NCI-H774 (cell line): Measurements from ENCODE around the gene ADAM33.
A peak's percentile ranks its signal among the peaks of the same experiment; 100 is the strongest.

Experiments
- DNase-seq: peaks from one replicate; lab custom pipeline; 2025; lab: John Stamatoyannopoulos, UW

The ADAM33 gene

GRCh38 chr20:3681931-3682781, at the start of gene ADAM33:
TSS of gene ADAM33 (minus strand) at chr20:3682010. CDS start at chr20:3682004, 6 bp downstream.
- DNase-seq: no peak

DNA sequence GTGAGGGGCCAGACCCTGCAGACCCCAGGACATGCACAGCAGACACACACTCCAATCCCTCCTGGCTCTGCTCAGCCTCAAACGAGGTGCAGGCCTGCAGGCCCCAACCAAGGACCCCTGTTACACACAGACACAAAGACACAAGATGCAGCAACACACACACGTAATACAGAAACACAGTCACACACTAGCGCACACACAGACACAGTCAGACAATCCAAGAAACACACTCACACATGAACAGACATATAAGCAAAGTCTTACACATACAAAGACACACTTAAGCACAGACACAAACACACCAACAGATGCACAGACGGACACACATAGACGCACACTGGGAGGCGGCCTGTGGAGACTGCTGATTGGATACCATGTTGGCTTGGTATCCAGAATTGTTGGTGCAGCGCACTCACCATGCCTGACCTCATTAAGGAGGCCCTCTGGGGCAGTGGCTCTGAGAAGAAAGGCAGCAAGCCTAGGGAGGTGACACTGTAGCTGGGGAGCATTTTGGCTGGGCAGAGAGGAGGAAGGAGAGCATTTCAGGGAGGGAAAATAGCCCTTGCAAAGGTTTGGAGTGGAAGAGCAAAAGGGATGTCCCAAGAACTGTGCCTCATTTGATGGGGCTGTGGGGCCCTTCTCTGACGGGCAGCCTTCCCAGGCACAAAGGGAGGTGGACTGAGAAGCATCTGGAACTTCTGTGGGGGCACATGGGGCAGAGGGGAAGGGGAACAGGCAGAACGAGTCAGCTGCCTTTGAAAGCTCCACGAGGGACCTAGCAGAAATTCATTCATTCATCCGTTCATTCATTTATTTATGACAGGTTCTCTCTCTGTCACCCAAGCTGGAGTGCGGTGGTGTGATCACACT, 49.2 kb upstream of the ADAM33 start:
- no peak for DNase-seq

DNA sequence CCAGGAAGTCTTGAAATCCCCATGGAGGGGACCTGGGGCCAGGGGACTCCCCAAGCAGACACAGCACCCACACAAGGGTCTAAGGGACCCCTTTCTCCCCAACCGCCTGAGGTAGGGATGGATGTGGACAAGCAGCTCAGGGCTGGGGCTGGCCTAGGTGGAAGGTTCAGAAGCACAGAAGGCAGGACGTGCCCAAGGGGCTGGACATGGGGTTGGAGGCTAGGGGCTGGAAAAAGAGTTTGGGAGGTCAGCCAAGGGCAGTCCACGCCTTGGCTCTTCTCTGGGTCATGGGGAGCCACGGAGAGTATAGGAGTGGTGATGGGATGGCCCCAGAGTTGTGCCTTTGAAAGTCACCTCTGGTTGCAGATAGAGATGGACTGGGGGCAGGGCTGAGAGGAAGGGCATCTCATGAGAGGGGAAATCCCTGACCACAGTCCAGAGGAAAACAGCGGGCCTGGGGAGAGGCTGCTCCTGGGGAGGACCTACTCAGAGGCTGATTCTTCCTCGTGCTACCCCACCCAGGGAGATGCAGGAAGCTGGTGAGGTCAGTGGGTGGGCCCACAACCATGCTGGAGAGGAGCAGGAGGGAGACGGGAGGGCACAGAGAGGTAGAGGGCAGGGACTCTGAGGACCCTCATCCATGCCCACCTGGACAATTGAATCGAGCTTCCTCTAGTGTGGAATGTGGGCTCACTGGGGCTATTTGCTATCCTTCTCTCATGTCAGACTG, 48.2 kb upstream of the ADAM33 start:
- no peak for DNase-seq

GRCh38 chr20:3729378-3729777, 47.6 kb upstream of the ADAM33 start:
- DNase-seq: no peak

DNA sequence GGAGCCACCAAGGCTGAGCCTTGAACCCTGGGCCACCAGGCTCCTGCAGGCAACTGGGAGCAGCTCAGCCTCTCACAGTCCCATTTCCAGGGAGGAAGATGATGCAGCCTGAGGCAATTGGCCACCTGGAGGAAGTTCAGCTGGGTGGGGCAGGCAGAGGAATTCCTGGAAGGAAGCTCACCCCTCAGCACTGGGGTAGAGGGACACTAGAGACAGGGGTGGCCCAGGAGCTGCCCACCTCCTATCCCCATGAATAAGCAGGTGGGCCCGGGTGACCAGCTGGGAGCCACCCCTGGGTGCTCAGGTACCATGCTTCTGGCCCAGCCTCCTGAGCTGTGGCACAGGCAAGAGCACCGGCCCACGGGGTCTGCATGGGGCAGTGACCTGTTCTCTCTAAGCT, 47.1 kb upstream of the ADAM33 start:
- DNase-seq: no peak

DNA sequence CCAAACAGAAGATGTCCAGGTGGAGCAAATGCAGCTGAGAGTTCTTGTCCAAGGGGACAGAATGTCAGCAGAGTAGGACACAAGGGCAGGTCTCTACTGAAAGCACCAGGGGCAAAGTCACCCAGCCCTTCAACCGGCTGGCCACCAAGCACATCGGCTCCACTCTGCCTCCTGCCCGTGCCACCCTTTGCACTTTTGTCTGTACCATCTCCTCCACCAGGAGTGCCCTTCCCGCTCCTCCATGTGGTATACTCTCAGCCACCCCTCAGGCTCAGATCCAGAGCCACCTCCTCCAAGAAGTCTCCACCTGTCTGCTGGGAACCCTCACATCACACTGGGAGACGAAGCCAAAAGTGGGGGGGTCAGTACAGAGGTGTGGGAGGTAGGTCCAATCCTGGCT, 46.5 kb upstream of the ADAM33 start:
- DNase-seq: no peak

- no peak for DNase-seq
These were observed 45.7 kb upstream of the ADAM33 start for GRCh38 chr20:3727401-3728021.

DNA sequence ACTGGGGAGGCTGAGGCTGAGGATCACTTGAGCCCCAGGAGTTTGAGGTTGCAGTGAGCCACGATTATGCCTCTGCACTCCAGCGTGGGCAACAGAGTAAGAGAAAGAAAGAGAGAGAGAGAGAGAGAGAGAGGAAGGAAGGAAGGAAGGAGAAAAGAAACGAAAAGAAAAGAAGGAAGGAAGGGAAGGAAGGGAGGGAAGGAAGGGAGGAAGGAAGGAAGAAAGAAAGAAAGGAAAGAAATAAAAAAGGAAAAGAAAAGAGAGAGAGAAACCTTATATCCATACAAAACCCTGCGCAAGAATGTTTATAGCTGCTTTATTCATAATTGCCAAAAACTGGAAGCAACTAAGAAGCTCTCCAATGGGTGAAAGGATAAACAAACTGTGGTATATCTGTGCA, 42.5 kb upstream of the ADAM33 start:
- DNase-seq: no peak

DNA sequence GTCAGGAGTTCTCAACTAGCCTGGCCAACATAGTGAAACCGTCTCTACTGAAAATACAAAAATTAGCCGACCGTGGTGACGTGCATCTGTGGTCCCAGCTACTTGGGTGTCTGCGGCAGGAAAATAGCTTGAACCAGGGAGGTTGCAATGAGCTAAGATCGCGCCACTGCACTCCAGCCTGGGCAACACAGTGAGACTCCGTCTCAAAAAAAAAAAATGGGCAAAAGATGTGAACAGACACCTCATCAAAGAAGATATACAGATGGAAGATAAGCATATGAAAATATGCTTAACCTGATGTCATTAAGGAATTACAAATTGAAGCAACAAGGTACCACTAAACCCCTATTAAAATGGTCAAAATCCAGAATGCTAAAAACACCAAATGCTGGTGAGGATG, 41.5 kb upstream of the ADAM33 start:
- no peak for DNase-seq

- no peak for DNase-seq
These were observed 40.1 kb upstream of the ADAM33 start for GRCh38 chr20:3721912-3722311.

GRCh38 chr20:3720626-3721025, 38.8 kb upstream of the ADAM33 start:
- no peak for DNase-seq

- no peak for DNase-seq
These were observed 38.3 kb upstream of the ADAM33 start for GRCh38 chr20:3720068-3720467.

- no peak for DNase-seq
These were observed 37.2 kb upstream of the ADAM33 start for GRCh38 chr20:3719046-3719445.

GRCh38 chr20:3716195-3716834, 34.5 kb upstream of the ADAM33 start:
- peak; percentile 17 for DNase-seq

DNA sequence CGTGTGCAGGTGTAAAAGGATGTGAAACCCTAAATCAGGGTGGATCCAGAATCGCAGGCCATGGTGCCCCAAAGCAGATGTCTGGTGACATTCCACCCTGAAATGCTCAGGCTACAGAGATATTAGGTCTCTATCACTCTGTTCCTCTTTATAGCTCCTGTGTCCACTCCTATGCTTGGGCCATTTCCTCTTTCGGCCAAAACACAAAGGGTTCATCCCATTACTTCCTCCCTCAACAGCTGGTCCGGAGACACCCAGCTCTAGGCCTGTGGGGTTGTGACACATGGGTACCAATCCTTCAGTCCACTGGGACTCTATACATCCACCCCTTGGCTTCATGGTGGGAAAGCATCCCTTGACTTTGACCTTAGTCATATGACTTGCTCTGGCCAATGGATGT, 32.3 kb upstream of the ADAM33 start:
- DNase-seq: no peak

GRCh38 chr20:3712279-3712873, 30.6 kb upstream of the ADAM33 start, which contains the start of gene SIGLEC1:
TSS of gene SIGLEC1 (minus strand) at chr20:3712600. CDS start at chr20:3707128, 5,472 bp downstream.
- DNase-seq: no peak

GRCh38 chr20:3711484-3711941, 29.7 kb upstream of the ADAM33 start:
- DNase-seq: no peak

DNA sequence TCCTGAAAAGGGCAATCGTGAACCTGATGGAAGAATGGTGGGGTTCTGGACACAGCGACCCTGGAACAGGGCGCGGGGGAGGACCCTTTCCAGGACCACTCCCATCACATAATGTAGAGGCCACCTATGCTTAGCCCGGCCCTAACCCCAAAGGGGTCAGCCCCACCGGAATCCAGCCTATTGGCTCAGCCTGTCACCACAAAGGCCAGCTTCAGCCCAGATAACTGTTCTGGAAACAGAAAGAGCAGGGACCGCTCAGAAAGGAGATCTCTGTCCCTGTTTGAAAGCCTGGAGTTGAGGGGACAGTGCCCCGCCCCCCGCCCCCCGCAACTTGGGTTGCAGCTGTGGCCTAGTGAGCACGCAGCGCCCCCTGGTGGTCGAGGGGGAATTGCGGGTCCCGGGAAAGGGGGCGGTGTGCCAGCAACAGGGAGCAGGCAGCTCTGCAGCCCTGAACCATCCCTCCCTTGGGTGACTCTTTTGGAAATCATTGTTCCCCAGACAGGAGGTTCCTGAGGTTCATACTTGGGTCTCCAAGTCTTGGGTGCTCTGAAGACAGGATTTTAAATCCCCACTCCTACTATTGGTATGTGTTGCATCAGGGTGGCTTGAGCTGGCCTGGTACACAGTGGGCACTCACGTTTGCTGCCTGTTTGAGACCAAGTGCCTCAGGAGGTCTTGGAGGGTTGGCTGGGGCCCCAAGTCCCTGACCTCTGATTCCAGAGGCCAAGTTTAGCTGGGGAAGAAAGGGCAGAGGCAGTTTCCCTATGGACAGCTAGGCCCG, 29.1 kb upstream of the ADAM33 start:
- no peak for DNase-seq

GRCh38 chr20:3710011-3710466, 28.2 kb upstream of the ADAM33 start:
- DNase-seq: no peak

DNA sequence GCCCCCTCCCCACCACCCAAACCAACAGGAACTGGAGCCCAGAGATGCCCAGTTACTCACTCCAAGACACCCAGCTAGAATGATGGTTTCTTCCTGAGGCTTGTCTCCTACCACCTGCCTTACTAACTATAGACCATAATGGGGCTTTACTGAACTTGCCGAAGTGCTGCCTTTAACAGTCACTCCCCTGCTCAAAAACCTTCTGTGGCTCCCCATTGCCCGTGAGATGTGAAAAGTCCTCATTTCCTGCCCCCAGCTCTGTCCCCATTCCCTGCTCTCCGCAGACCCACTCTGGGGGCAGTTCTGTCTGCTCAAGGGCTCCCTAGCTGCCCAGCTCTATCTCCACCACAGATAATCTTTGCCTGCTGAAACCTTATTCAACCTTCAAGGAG, 25.7 kb upstream of the ADAM33 start:
- no peak for DNase-seq
